Neural progenitor cell (in vitro differentiated cells): ENCODE measurements around the gene TPM1. TPM values are rescaled to one million over a fixed set of nuclear protein-coding genes. Genes with fewer than 3 reads are reported as not detected.

Experiments used
- DNase-seq: peaks from one replicate; pipeline ENCODE4 v3.0.0-alpha.2; 2016; ENCODE audit warnings: low spot score
- H2AFZ ChIP-seq: fragments of 200-600 bp; sonication (generic); replicated peaks from 2 replicates; pipeline ENCODE4 v1.6.1; 2016; ENCODE audit warnings: antibody characterized with exemption
- H3F3A ChIP-seq: fragments of 200-600 bp; sonication (generic); 2 replicates; pipeline ENCODE4 v1.6.1; 2016; ENCODE audit warnings: antibody characterized with exemption, low read depth
- H3K27ac ChIP-seq: fragments of 200-600 bp; sonication (generic); 2 replicates; pipeline ENCODE4 v1.5.1; 2016; ENCODE audit warnings: mild to moderate bottlenecking
- H3K27me3 ChIP-seq: fragments of 200-600 bp; sonication (generic); 2 replicates; pipeline ENCODE4 v1.6.1; 2016; ENCODE audit warnings: mild to moderate bottlenecking, moderate library complexity
- H3K36me3 ChIP-seq: fragments of 200-600 bp; sonication (generic); 2 replicates; pipeline ENCODE4 v1.5.1; 2016
- H3K4me1 ChIP-seq: fragments of 200-600 bp; sonication (generic); 2 replicates; pipeline ENCODE4 v1.6.1; 2016; ENCODE audit warnings: mixed run types
- H3K4me2 ChIP-seq: fragments of 200-600 bp; sonication (generic); 2 replicates; pipeline ENCODE4 v1.6.1; 2016
- H3K4me3 ChIP-seq: fragments of 200-600 bp; sonication (generic); 2 replicates; pipeline ENCODE4 v1.5.1; 2016
- H3K79me2 ChIP-seq: fragments of 200-600 bp; sonication (generic); 2 replicates; pipeline ENCODE4 v1.6.1; 2016; ENCODE audit warnings: low read depth
- H3K9ac ChIP-seq: fragments of 200-600 bp; sonication (generic); 2 replicates; pipeline ENCODE4 v1.6.1; 2016
- H3K9me3 ChIP-seq: fragments of 200-600 bp; sonication (generic); 2 replicates; pipeline ENCODE4 v1.5.1; 2016; ENCODE audit warnings: low read depth
- H4K20me1 ChIP-seq: fragments of 200-600 bp; sonication (generic); 2 replicates; pipeline ENCODE4 v1.6.1; 2016; ENCODE audit warnings: low read depth
- H3K27ac Mint-ChIP-seq: 3 replicates; pipeline ENCODE4 v1.8.0; 2021; ENCODE audit warnings: mixed read lengths
- H3K27me3 Mint-ChIP-seq: 2 replicates; pipeline ENCODE4 v1.8.0; 2022; ENCODE audit warnings: low read depth, mild to moderate bottlenecking, inconsistent platforms, moderate library complexity, mixed read lengths; ENCODE audit not compliant: insufficient read depth
- H3K36me3 Mint-ChIP-seq: 3 replicates; pipeline ENCODE4 v1.8.0; 2021; ENCODE audit warnings: mixed read lengths
- H3K4me1 Mint-ChIP-seq: 3 replicates; pipeline ENCODE4 v1.8.0; 2021; ENCODE audit warnings: mixed read lengths
- H3K4me3 Mint-ChIP-seq: 3 replicates; pipeline ENCODE4 v1.8.0; 2021; ENCODE audit warnings: mild to moderate bottlenecking, moderate library complexity, mixed read lengths
- H3K9me3 Mint-ChIP-seq: 3 replicates; pipeline ENCODE4 v1.8.0; 2020; ENCODE audit warnings: mixed read lengths
- CTCF ChIP-seq: fragments of 200-600 bp; sonication (generic); IDR thresholded peaks from 2 replicates; pipeline ENCODE4 v1.5.1; 2017; ENCODE audit warnings: antibody characterized with exemption, mild to moderate bottlenecking
- EZH2 ChIP-seq: fragments of 200-600 bp; sonication (generic); IDR thresholded peaks from 2 replicates; pipeline ENCODE4 v1.6.1; 2017; ENCODE audit warnings: antibody characterized with exemption, mild to moderate bottlenecking, moderate library complexity
- EZH2phosphoT487 ChIP-seq: fragments of 200-600 bp; sonication (generic); IDR thresholded peaks from 2 replicates; pipeline ENCODE4 v1.6.1; 2017; ENCODE audit warnings: antibody characterized with exemption
- total RNA-seq: library from RNA; depleted of rRNA; stranded (reverse); fragments of >200 nt; gene quantifications from 2 replicates; pipeline ENCODE4 v1.2.3, GENCODE V29; 2015; ENCODE audit warnings: low replicate concordance

The TPM1 gene
- total RNA-seq, 1 donor from 2014 or later = 623 TPM

- TF ChIP-seq EZH2 = no peak
- TF ChIP-seq EZH2phosphoT487 = no peak
- TF ChIP-seq CTCF = no peak
- Mint-ChIP-seq H3K36me3 (peaks cover 29% of the 10 kb centered on the region), H3K9me3 (no peaks in the 10 kb centered on the region), H3K27ac (no peak overlapping the region), H3K4me1 (peaks cover 62% of the 10 kb centered on the region), H3K27me3 (peaks cover 2% of the 10 kb centered on the region), H3K4me3 (peak overlapping the region; percentile 82)
- Histone ChIP-seq H3K4me3 (peak overlapping the region; percentile 94), H3K9me3 (no peaks in the 10 kb centered on the region), H3K36me3 (peaks cover 10% of the 10 kb centered on the region), H3K27ac (peak overlapping the region; percentile 99), H3K27me3 (no peaks in the 10 kb centered on the region), H3K4me1 (peaks cover 48% of the 10 kb centered on the region), H4K20me1 (peaks cover 81% of the 10 kb centered on the region), H3K4me2 (peak overlapping the region; percentile 98), H2AFZ (no peak overlapping the region), H3F3A (peaks cover 72% of the 10 kb centered on the region), H3K9ac (no peak overlapping the region), H3K79me2 (peaks cover 88% of the 10 kb centered on the region)
- DNase-seq = peak; percentile 50
These were observed 4.6 kb downstream of the TPM1 start for GRCh38 chr15:63046917-63047760.

GRCh38 chr15:63047792-63048114 lies 5.2 kb downstream of the TPM1 start:
- H3K4me2 ChIP-seq = peak overlapping the region; percentile 98
- H3K9ac ChIP-seq = no peak overlapping the region
- H3K4me1 ChIP-seq = peaks cover 54% of the 10 kb centered on the region
- peak overlapping the region; percentile 94 for H3K4me3 ChIP-seq
- peak overlapping the region; percentile 99 for H3K27ac ChIP-seq
- Mint-ChIP-seq H3K9me3 (no peaks in the 10 kb centered on the region), H3K4me3 (peak overlapping the region; percentile 82), H3K27me3 (peaks cover under 1% of the 10 kb centered on the region), H3K4me1 (peaks cover 67% of the 10 kb centered on the region), H3K36me3 (peaks cover 30% of the 10 kb centered on the region), H3K27ac (no peak overlapping the region)
- DNase-seq = no peak
- peaks cover 73% of the 10 kb centered on the region for H3F3A ChIP-seq
- H3K27me3 ChIP-seq = no peaks in the 10 kb centered on the region
- H4K20me1 ChIP-seq = peaks cover 88% of the 10 kb centered on the region
- TF ChIP-seq EZH2 (no peak), EZH2phosphoT487 (no peak)
- H3K79me2 ChIP-seq = peaks cover 89% of the 10 kb centered on the region
- peaks cover 10% of the 10 kb centered on the region for H3K36me3 ChIP-seq
- H3K9me3 ChIP-seq = no peaks in the 10 kb centered on the region
- H2AFZ ChIP-seq = no peak overlapping the region

GRCh38 chr15:63048115-63048775 lies 5.7 kb downstream of the TPM1 start:
- H4K20me1 ChIP-seq = peaks cover 89% of the 10 kb centered on the region
- Mint-ChIP-seq H3K9me3 (no peaks in the 10 kb centered on the region), H3K27ac (no peak overlapping the region), H3K27me3 (no peaks in the 10 kb centered on the region), H3K36me3 (peaks cover 30% of the 10 kb centered on the region), H3K4me3 (peak overlapping the region; percentile 82), H3K4me1 (peaks cover 71% of the 10 kb centered on the region)
- H3K9ac ChIP-seq = peak overlapping the region; percentile 7
- DNase-seq = peak; percentile 97
- H3K4me2 ChIP-seq = peak overlapping the region; percentile 98
- peak overlapping the region; percentile 17 for H3K27ac ChIP-seq
- no peaks in the 10 kb centered on the region for H3K27me3 ChIP-seq
- no peaks in the 10 kb centered on the region for H3K9me3 ChIP-seq
- peaks cover 89% of the 10 kb centered on the region for H3K79me2 ChIP-seq
- TF ChIP-seq EZH2 (peak; percentile 42), CTCF (peak; percentile 88), EZH2phosphoT487 (no peak)
- H3K36me3 ChIP-seq = peaks cover 10% of the 10 kb centered on the region
- H3K4me1 ChIP-seq = peaks cover 59% of the 10 kb centered on the region
- H3K4me3 ChIP-seq = peak overlapping the region; percentile 94
- peaks cover 75% of the 10 kb centered on the region for H3F3A ChIP-seq
- H2AFZ ChIP-seq = no peak overlapping the region
